ENCODE data around the gene MYDGF.
"Not testable (repeated sequence)": the region's sequence is repeated elsewhere in the genome, so short reads cannot be mapped to it uniquely, and the experiment has no call there.

The MYDGF gene

DNA sequence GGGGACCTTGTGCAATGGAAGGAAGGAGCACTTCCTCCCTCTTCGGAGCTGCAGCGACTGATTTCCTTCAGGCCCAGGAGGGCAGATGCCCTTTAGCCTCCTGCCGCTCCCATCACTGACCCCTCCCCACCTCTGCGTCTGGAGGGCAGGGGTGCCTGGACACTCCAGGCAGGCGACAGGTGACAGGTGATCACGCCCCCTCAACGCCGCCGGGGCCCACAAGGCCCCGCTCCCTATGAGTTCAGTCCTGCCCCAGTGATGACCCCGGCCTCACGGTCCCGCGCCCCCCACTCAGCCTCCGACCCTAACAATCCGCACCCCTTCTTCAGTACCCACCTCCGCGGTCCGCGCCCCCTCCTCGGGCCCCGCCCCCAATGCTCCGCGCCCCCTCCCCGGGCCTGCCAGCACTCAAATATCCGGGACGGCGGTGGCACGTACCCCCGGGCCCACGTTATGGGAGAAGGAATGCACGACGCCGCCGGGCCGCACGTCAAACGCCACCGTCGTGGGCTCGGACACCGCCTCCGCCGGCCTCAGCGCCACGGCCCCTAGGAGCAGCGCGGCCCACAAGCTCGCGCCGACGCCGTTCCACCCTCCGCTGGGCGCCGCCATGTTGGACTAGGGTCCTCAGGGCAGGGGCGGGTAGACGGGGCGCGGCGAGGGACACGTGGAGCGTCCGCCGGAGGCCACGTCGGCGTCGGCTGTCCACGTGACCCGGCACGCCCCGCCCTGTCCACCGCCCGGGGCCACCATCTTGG, at the start of gene MYDGF:
Gene MYDGF (minus strand): TSS at position 620 of the 758 bp plus-strand sequence. CDS start 8 bp downstream, at position 612.
- H3K36me3 ChIP-seq (ENCODE audit: insufficient read depth, low read length) = peaks cover 7% of the 10 kb centered on the region; the same call in 1 of the 2 replicates
- peak within 1 kb of the TSS; percentile 81 for H3K9ac ChIP-seq (ENCODE audit: low read depth, low read length)
- H3K4me1 ChIP-seq (ENCODE audit: insufficient read depth, low read length) = no peaks in the 10 kb centered on the region
- no peaks in the 10 kb centered on the region for H3K9me3 ChIP-seq (ENCODE audit: control insufficient read depth, insufficient read depth, low read length)

DNA sequence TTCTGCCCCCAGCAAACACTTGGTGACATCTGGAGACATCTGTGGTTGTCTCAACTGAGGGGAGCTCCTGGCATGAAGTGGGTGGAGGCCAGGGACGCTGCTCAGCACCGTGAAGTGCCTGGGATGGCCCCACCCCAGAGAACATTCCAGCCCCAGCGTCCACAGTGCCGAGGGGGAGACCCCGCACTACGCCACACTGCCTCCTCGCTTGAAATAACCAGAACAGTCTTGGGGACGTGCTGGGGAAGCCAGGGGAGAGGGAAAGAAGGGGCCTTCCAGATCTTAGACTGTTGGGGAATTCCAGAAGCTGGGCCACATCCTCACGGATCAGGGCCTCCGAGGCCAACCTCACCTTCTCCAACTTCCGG, 49.3 kb upstream of the MYDGF start:
- Histone ChIP-seq H3K9ac (ENCODE audit: low read depth, low read length) (no peak overlapping the region), H3K36me3 (ENCODE audit: insufficient read depth, low read length) (peaks cover 13% of the 10 kb centered on the region), H3K4me1 (ENCODE audit: insufficient read depth, low read length) (peaks cover 7% of the 10 kb centered on the region; the same call in 1 of the 2 replicates), H3K9me3 (ENCODE audit: control insufficient read depth, insufficient read depth, low read length) (no peaks in the 10 kb centered on the region)

DNA sequence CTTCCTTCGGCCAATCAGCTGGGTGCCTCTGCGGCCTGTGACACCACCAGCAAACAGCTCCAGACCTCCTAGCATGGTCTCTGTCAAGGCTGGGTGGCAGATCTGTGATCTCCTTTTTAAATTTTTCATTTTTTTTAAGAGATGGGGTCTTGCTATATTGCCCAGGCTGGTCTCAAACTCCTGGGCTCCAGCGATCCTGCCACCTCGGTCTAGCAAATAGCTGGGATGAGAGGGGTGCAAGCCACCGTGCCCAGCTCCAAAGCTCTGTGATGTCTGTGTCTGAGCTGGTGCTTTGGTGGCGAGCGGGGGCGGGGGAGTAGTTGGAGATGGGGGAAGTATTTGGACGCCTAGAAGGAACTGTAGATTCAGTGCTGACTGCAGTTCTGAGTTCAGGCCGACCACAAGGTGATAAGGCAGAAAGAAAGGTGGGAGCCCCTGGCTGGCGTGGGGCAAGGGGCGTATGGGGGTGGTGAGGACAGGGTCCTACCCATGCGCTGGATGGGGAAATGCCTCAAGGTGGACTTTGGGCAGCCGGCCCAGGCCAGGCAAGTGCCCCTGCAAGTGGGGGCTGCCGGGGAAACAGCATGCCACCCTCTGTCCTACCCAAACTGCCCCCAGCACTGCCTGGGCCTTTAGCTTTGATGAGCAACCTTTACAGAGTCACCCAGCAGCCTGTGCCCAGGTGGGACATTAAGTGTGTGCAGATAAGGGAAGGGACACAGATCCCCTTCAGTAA, 48.0 kb upstream of the MYDGF start:
- Histone ChIP-seq H3K9me3 (ENCODE audit: control insufficient read depth, insufficient read depth, low read length) (no peaks in the 10 kb centered on the region), H3K4me1 (ENCODE audit: insufficient read depth, low read length) (peaks cover 7% of the 10 kb centered on the region; the same call in 1 of the 2 replicates), H3K36me3 (ENCODE audit: insufficient read depth, low read length) (peaks cover 16% of the 10 kb centered on the region), H3K9ac (ENCODE audit: low read depth, low read length) (no peak overlapping the region)

DNA sequence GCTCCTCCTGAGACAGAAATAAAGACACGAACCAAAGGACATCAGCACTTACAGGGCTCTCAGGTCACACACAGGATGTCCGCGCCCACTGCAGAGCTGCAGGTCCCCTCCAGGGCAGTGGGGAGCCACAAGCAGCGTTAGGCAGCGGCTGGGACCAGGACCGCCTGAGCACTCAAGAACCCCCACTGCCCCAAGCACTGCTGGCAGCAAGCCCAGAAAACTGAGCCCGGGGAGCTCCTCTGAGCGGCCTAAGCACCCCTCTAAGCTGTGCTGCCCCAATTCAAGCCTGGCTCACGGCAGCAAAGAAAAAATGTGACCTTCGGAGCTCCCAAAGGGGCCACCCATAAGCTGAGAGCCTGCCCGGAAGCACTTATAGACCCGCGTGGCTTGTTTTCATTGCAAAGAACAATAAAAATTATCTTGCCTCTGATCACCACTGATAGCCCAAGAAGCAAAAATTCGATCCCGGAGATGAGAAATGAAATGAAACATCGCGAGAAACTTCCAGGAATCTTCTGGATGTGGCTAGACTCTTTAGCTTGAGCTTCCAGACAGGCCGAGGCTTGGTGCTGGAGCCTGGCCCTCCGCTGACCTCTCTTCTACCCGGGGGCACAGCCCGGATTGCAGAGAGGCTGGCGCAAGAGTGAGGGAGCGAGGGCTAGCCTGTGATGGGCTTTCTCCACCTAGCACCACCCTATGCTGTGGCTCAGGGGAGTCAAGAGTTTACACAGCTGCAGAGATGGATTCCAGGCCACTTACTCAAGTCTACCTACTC, 47.2 kb upstream of the MYDGF start:
- H3K9ac ChIP-seq (ENCODE audit: low read depth, low read length) = no peak overlapping the region
- peaks cover 16% of the 10 kb centered on the region for H3K36me3 ChIP-seq (ENCODE audit: insufficient read depth, low read length)
- no peaks in the 10 kb centered on the region for H3K9me3 ChIP-seq (ENCODE audit: control insufficient read depth, insufficient read depth, low read length)
- H3K4me1 ChIP-seq (ENCODE audit: insufficient read depth, low read length) = peaks cover 5% of the 10 kb centered on the region; the same call in 1 of the 2 replicates

DNA sequence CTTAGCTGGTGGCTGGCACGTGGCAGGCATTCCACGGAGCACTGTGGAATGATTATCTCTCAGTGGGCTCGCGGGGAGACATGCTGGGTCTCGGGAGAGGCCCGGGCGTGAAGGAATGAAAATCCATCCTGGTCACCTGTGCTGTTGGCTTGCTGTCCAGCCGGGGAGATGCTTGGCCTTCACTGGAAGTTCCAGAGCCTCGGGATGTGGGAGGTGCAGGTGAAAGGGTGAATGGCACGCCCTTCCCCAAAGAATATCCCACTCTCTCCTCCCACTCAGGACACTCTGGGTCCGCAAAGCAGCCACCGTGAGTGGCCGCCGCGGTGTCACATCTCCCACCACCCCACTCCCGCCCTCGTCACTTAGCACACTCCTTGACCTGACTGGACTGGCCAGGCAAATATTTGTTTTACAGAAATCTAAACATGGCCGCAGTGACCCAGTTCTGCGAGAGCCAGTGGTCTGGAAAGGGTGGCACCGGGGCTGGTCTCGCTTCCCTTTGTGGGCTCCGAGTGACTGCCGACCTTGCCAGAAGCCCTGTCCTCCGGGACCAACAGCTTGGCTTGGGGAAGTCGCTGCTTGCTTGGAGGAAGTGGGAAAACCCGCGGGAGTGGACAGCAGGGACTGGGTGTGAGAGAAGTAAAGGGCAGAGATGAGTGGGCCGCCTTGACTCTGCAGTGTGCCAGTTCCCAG, 45.5 kb upstream of the MYDGF start:
- H3K36me3 ChIP-seq (ENCODE audit: insufficient read depth, low read length) = peaks cover 15% of the 10 kb centered on the region
- no peaks in the 10 kb centered on the region for H3K4me1 ChIP-seq (ENCODE audit: insufficient read depth, low read length)
- H3K9ac ChIP-seq (ENCODE audit: low read depth, low read length) = no peak overlapping the region

DNA sequence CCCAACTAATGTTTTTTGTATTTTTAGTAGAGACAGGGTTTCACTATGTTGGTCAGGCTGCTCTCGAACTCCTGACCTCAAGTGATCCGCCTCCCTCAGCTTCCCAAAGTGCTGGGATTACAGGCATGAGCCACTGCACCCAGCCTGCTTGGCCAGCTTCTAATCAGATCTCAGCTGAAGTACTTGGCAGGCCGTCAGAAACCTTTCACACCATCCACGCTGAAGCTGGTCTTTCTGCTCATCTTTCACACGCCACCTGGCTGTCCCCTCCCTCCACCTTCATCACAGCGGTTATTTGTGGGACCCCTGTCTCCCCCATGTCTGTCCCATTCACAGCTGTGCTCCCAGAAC, 45.0 kb upstream of the MYDGF start:
- H3K36me3 ChIP-seq (ENCODE audit: insufficient read depth, low read length) = peaks cover 14% of the 10 kb centered on the region
- not testable (repeated sequence) for H3K9ac ChIP-seq (ENCODE audit: low read depth, low read length); H3K9me3 ChIP-seq (ENCODE audit: control insufficient read depth, insufficient read depth, low read length); H3K4me1 ChIP-seq (ENCODE audit: insufficient read depth, low read length)

More for the DNA sequence above, 45.5 kb upstream of the MYDGF start:
- no peaks in the 10 kb centered on the region for H3K9me3 ChIP-seq (ENCODE audit: control insufficient read depth, insufficient read depth, low read length)

DNA sequence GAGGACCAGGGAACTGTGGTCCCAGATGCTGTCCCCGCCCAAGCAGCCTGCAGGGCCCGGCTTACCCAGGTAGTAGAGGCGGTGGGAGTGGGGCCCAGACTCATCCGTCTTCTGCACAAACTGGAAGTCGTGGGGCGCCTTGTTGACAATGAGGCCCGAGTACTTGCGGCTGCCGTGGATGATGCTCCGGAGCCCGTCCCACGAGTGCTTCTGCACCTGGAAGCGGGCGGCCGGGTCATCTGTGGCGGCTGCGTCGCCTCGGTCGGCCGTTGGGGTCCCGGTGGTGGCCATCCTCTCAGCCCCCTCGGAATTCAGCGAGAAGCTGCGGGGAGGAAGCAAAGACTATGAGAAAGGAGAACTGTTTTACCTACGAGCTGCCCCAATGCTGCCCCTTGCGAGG, 43.9 kb upstream of the MYDGF start:
- H3K9ac ChIP-seq (ENCODE audit: low read depth, low read length) = no peak overlapping the region
- no peaks in the 10 kb centered on the region for H3K9me3 ChIP-seq (ENCODE audit: control insufficient read depth, insufficient read depth, low read length)
- no peaks in the 10 kb centered on the region for H3K4me1 ChIP-seq (ENCODE audit: insufficient read depth, low read length)
- H3K36me3 ChIP-seq (ENCODE audit: insufficient read depth, low read length) = peaks cover 14% of the 10 kb centered on the region

DNA sequence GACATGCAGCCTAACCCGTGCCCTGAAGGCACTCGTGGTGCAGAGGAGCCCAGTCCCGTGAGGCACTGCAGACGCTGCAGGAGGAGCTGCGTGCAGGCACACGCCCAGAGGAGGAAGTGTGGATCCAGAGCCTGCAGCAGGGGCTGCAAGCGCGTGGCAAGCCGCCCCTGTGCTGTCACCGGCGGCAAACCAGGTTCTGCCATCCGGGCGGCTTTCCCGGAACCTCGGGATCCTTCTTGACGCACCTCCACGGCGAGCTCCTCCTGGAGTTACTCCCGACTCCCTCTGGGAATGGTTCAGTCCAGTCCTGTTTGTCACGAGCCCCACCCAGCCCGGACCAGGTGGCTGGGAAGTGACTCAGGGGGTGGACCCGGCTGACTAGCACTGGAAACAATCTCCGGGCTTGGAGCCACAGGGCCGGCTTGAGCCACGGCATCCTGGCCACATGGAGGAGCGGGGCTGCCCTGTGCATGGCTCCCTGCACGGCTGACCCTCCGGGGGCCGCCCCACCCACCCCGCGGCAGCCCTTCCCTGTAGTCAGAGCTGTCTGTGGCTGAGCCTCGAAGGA, 43.3 kb upstream of the MYDGF start:
- Histone ChIP-seq H3K4me1 (ENCODE audit: insufficient read depth, low read length) (no peaks in the 10 kb centered on the region), H3K9me3 (ENCODE audit: control insufficient read depth, insufficient read depth, low read length) (no peaks in the 10 kb centered on the region), H3K36me3 (ENCODE audit: insufficient read depth, low read length) (peaks cover 14% of the 10 kb centered on the region), H3K9ac (ENCODE audit: low read depth, low read length) (no peak overlapping the region)

DNA sequence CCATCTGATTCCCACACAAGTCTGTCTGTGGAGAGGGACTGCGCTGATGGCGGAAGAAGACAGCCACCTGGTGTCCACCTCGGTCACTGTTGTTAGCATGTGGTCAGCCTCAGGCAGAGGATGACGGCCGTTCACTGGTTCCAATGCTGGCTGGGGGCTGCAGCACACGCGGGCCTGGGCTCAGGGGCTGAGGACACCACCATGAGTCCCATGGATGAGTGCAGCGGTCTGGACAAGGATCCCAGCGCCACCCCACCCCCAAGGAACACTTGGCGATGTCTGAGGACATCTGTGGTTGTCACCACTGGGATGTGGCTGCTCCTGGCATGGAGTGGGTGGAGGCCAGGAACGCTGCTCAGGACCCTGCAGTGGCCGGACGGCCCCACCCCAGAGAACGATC, 42.6 kb upstream of the MYDGF start:
- no peak overlapping the region for H3K9ac ChIP-seq (ENCODE audit: low read depth, low read length)
- H3K36me3 ChIP-seq (ENCODE audit: insufficient read depth, low read length) = peaks cover 10% of the 10 kb centered on the region
- H3K4me1 ChIP-seq (ENCODE audit: insufficient read depth, low read length) = no peaks in the 10 kb centered on the region
- no peaks in the 10 kb centered on the region for H3K9me3 ChIP-seq (ENCODE audit: control insufficient read depth, insufficient read depth, low read length)

DNA sequence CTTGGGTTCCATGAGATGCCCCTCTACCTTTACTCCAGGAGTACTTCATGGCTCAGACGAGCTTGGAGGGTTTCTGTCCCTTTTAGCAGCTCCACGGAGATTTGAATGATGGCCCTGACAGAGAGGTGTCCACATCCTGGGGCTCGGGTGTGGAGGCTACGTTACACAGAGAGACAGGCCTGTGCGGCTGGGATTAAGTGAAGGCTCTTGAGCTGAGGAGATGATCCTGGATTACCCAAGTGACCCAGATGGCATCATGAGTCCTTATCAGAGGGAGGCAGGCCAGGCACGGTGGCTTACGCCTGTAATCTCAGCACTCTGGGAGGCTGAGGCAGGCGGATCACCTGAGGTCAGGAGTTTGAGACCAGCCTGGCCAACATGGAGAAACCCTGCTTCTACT, 41.1 kb upstream of the MYDGF start:
- H3K9ac ChIP-seq (ENCODE audit: low read depth, low read length) = no peak overlapping the region
- H3K36me3 ChIP-seq (ENCODE audit: insufficient read depth, low read length) = peaks cover 6% of the 10 kb centered on the region; the same call in 1 of the 2 replicates
- H3K4me1 ChIP-seq (ENCODE audit: insufficient read depth, low read length) = no peaks in the 10 kb centered on the region
- no peaks in the 10 kb centered on the region for H3K9me3 ChIP-seq (ENCODE audit: control insufficient read depth, insufficient read depth, low read length)

DNA sequence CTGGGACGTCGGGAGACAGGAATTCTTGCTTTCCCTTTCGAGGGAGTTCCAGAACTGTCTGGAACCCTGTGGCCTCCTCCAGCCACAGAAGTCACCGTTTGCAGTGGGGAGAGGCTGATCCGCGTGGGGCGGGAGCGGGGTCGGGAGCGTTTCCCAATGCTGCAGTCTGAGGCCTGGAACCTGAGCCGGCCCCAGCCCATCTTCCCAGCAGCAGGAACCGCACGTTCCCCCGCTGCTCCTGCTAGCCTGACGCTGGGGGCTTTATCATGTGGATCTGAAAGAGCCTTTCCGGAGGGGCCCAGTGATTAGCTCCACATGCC, 40.1 kb upstream of the MYDGF start:
- peaks cover 6% of the 10 kb centered on the region; the same call in 1 of the 2 replicates for H3K36me3 ChIP-seq (ENCODE audit: insufficient read depth, low read length)
- no peak overlapping the region for H3K9ac ChIP-seq (ENCODE audit: low read depth, low read length)
- no peaks in the 10 kb centered on the region for H3K4me1 ChIP-seq (ENCODE audit: insufficient read depth, low read length)
- H3K9me3 ChIP-seq (ENCODE audit: control insufficient read depth, insufficient read depth, low read length) = no peaks in the 10 kb centered on the region

DNA sequence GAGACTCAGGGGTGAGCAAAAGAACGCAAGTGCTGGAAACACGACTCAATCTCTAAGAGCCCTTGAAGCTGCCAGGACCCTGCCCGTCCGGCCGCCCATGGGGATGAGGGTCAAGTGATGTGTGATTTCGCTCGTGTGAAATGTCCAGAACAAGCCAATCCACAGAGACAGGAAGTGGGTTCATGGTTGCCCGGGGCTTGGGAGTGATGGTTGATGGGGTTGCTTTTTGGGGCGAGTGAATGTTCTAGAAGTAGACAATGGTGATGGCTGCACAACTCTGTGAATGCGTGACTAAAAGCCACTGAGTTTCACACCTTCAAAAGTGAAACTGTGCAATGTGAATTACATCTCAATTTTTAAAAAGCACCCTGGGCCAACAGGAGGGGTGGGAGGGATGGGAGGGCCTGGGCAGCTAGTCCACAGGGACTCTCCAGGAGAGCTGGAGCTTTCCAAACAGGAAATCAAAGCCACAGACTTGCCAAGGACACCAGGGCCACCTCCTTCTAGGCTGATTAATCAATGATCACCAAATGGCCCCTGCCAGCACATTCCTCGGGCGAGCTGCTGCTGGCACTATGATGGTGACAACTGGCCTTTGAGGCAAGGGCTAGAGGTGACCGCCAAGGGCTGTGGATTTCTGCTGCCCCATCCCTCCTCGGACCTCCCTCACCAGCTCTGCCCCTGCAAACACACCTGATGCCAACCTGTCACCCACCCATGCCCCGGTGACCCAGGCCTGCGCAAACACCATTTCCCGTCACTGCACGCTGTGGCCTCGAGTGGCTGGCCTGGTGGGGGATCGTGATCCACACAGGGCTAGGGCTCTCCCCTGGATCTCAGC, 39.5 kb upstream of the MYDGF start:
- peaks cover 8% of the 10 kb centered on the region; the same call in 1 of the 2 replicates for H3K36me3 ChIP-seq (ENCODE audit: insufficient read depth, low read length)

DNA sequence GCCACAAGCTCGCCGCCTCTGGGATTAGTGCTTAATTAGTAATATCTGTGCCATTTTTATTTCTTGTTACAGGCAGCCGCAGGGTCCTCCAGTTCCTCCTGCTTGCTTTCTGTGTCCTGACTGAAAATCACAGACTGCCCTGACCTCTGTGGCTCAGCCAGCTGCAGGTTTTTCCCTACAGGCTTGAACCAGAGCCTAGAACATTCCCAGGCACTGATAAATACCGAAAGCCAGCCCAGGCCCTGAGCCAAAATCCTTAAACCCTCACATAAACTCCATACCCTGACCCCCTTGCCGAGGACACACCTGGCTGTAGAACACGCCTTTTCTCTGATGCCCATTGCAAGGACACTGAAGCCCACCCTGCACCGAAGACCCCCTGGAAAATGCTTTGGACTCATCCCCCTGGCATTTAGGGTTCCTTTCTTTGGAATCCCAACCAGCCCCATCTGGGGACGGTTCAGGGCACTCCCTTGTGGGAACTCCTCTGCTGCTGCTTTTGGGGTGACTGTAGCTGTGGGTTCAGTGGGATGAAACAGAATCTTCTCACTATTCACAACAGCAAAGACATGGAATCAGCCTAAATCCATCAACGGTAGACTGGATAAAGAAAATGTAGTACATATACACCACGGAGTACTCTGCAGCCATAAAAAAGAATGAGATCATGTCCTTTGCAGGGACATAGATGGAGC, 38.0 kb upstream of the MYDGF start:
- no peak overlapping the region for H3K9ac ChIP-seq (ENCODE audit: low read depth, low read length)
- no peaks in the 10 kb centered on the region for H3K9me3 ChIP-seq (ENCODE audit: control insufficient read depth, insufficient read depth, low read length)
- peaks cover 6% of the 10 kb centered on the region; the same call in 1 of the 2 replicates for H3K36me3 ChIP-seq (ENCODE audit: insufficient read depth, low read length)
- no peaks in the 10 kb centered on the region for H3K4me1 ChIP-seq (ENCODE audit: insufficient read depth, low read length)

More for the DNA sequence above, 39.5 kb upstream of the MYDGF start:
- H3K9me3 ChIP-seq (ENCODE audit: control insufficient read depth, insufficient read depth, low read length) = no peaks in the 10 kb centered on the region
- H3K4me1 ChIP-seq (ENCODE audit: insufficient read depth, low read length) = no peaks in the 10 kb centered on the region
- H3K9ac ChIP-seq (ENCODE audit: low read depth, low read length) = no peak overlapping the region
